Germinal center (tissue), 1 donor: ENCODE measurements around the gene PRRT2.
"Not testable (repeated sequence)": the region's sequence is repeated elsewhere in the genome, so short reads cannot be mapped to it uniquely, and the experiment has no call there.

Source experiments
- DNase-seq: peaks from one replicate; pipeline ENCODE4 v3.0.0; 2012; ENCODE audit warnings: mixed read lengths, low spot score

Gene PRRT2

GRCh38 chr16:29790949-29791844 lies 20.8 kb upstream of the PRRT2 start:
- DNase-seq = no peak

GRCh38 chr16:29791845-29792807 lies 19.9 kb upstream of the PRRT2 start:
- DNase-seq = no peak

GRCh38 chr16:29793153-29793552 lies 18.8 kb upstream of the PRRT2 start:
- not testable (repeated sequence) for DNase-seq

- DNase-seq = no peak
Observed at GRCh38 chr16:29794231-29794710, 17.7 kb upstream of the PRRT2 start.

- no peak for DNase-seq
Observed at GRCh38 chr16:29802416-29802935, 9.5 kb upstream of the PRRT2 start.

GRCh38 chr16:29804020-29804419 lies 8.0 kb upstream of the PRRT2 start:
- no peak for DNase-seq

- no peak for DNase-seq
Observed at GRCh38 chr16:29804455-29805231, 7.3 kb upstream of the PRRT2 start.

GRCh38 chr16:29805232-29806098 lies 6.5 kb upstream of the PRRT2 start:
- DNase-seq = peak; percentile 96

GRCh38 chr16:29806099-29806579 lies 5.9 kb upstream of the PRRT2 start, which contains the start of gene MAZ:
TSS of gene MAZ (plus strand) at chr16:29806529. CDS start at chr16:29806702, 173 bp downstream.
- peak; percentile 88 for DNase-seq

- no peak for DNase-seq
Observed at GRCh38 chr16:29806641-29807425, 5.2 kb upstream of the PRRT2 start.

GRCh38 chr16:29807426-29808218 lies 4.4 kb upstream of the PRRT2 start:
- peak; percentile 67 for DNase-seq

- no peak for DNase-seq
Observed at GRCh38 chr16:29808219-29808900, 3.6 kb upstream of the PRRT2 start.

- no peak for DNase-seq
Observed at GRCh38 chr16:29809031-29809747, 2.8 kb upstream of the PRRT2 start.

GRCh38 chr16:29809850-29810698 lies 1.9 kb upstream of the PRRT2 start:
- DNase-seq = no peak

- no peak for DNase-seq
Observed at GRCh38 chr16:29810699-29811169, 1.3 kb upstream of the PRRT2 start.
